ENCODE data around the gene NUP210. TPM values are rescaled to one million over a fixed set of nuclear protein-coding genes. Genes with fewer than 3 reads are reported as not detected.

NUP210 gene
- total RNA-seq, 2 experiments from 2014 or later, result 127 to 131 TPM

DNA sequence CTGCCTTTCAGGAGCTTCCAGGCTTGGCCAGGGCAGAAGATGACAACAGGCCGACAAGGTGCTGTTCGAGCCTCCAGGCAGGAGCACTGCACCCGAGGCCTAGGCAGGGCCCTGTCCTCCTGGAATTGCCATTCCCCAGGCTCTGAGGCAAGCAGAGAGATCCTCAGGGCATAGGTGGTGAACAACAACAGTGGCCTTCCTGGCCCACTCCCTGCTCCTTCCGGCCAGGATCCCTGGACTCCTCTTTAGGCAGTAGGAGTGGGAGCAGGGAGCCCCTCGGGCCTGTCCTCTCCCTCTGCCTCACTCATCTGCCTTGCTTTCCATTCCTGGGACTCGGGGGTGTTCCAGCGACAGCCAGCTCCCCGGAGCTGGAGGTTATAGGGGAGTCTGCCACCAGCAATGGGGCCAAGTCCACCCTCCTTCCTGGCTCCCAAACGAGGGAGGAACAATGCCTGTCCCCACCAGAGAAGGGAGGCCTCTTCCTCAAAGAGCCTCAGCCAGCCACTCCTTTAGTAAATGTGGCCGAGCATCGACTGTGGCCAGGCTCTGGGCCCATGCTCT is 135.0 kb downstream of the NUP210 start:
- H3K4me3 Mint-ChIP-seq, result no peak overlapping the region

DNA sequence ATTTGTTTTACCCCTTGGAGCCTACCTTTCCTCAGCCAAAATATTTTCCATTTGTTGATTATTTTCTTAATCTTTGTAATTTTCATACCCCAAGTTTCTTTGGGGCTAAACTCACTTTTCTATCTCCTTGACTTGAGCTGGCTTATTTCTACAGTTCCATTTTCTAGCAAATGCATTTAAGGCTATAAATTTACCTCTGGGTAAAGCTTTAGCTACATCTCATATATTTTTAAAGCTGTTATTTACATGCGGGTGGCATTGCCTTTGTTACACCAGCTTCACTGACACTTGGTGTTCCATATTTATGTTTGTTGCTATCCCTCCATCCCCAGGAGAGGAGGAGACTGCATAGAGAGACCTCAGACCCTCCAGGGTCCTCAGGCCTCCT is 136.3 kb downstream of the NUP210 start:
- Mint-ChIP-seq H3K9me3 (peaks cover 16% of the 10 kb centered on the region), H3K27ac (no peak overlapping the region), H3K4me1 (peaks cover 2% of the 10 kb centered on the region), H3K4me3 (no peak overlapping the region), H3K36me3 (peaks cover 10% of the 10 kb centered on the region), H3K27me3 (peaks cover 52% of the 10 kb centered on the region)
- no peak for DNase-seq

More for the DNA sequence above, 135.0 kb downstream of the NUP210 start:
- Mint-ChIP-seq H3K4me1 (peaks cover 2% of the 10 kb centered on the region), H3K27ac (no peak overlapping the region), H3K27me3 (peaks cover 47% of the 10 kb centered on the region), H3K9me3 (peaks cover 16% of the 10 kb centered on the region), H3K36me3 (peaks cover 10% of the 10 kb centered on the region)
- DNase-seq, result no peak

DNA sequence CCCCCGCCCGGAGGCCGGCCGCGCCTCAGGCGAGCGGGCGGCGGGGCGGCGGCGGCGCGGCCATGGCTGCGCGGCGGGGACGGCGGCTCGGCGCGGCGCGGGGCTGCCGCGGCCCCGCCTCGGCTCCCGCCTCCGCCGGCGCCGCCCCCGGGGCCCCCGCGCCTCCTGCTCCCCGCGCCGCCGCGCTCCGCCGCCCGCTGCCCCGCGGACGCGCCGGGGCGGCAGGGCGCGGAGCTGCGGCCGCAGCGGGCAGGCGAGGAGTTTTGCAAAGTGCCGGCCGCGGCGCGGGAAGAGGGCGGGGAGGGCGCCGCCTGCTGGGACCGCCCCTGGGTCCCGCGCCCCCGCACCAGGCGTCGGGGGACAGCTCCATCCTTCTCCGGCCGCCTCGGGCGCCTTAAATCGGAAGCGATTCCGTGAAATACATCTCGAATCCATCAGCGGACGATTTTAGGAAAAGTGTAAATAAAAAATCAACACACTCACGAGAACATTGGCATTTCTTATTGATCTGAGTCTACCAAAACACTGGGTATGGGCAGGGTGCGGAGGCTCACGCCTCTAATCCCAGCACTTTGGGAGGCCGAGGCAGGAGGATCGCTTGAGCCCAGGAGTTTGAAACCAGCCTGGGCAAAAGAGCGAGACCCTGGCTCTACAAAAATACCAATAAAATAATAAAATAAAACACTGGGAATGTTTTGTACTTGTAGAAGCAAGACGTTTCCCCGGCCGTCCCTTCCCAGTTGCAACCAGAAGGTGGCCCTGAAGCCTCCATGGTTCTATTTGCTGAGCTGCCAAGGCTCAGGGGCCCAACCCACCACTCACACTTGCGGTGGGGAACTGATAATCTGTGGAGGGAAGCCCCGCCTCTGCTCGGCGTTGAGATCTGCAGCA is 136.9 kb downstream of the NUP210 start:
- peak; percentile 41 for DNase-seq
- H3K27ac Mint-ChIP-seq, result no peak overlapping the region
- H3K4me1 Mint-ChIP-seq, result peaks cover 2% of the 10 kb centered on the region
- H3K9me3 Mint-ChIP-seq, result peaks cover 16% of the 10 kb centered on the region
- peaks cover 52% of the 10 kb centered on the region for H3K27me3 Mint-ChIP-seq
- peak overlapping the region; percentile 62 for H3K4me3 Mint-ChIP-seq
- H3K36me3 Mint-ChIP-seq, result peaks cover 10% of the 10 kb centered on the region

DNA sequence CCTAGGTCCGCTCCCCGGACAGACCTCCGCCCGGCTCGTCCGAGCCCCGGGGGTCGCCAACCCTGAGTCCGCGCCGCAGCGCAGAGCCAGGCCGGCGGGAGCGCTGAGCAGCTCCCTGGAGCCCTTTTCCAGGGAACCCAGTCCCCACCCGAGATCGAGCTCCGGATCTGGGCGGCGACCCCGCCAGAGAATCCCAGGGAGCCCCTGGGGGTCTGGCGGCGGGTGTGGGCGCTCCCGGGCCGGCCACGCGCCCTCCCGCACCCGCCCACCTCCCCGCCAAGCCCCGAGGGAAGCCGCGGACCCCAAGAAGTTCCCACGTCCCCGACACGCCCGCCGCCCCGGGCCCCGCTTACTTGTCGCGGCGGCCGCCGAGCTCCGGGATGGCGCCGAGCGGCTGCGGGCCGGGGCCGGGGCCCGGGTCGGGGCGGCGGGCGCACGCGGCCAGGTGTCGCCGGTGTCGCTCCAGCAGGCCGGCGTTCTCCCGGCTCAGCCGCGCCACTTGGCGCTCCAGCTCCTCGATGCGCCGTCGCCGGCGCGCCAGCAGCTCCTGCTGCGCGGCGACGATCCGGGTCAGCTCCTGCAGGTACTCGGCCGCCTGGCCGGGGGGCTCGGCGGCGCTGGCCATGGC is 137.7 kb downstream of the NUP210 start:
- H3K4me3 Mint-ChIP-seq, result no peak overlapping the region
- peaks cover 54% of the 10 kb centered on the region for H3K27me3 Mint-ChIP-seq
- no peak overlapping the region for H3K27ac Mint-ChIP-seq
- peaks cover 2% of the 10 kb centered on the region for H3K4me1 Mint-ChIP-seq
- peak; percentile 29 for DNase-seq
- peaks cover 16% of the 10 kb centered on the region for H3K9me3 Mint-ChIP-seq
- peaks cover 10% of the 10 kb centered on the region for H3K36me3 Mint-ChIP-seq

DNA sequence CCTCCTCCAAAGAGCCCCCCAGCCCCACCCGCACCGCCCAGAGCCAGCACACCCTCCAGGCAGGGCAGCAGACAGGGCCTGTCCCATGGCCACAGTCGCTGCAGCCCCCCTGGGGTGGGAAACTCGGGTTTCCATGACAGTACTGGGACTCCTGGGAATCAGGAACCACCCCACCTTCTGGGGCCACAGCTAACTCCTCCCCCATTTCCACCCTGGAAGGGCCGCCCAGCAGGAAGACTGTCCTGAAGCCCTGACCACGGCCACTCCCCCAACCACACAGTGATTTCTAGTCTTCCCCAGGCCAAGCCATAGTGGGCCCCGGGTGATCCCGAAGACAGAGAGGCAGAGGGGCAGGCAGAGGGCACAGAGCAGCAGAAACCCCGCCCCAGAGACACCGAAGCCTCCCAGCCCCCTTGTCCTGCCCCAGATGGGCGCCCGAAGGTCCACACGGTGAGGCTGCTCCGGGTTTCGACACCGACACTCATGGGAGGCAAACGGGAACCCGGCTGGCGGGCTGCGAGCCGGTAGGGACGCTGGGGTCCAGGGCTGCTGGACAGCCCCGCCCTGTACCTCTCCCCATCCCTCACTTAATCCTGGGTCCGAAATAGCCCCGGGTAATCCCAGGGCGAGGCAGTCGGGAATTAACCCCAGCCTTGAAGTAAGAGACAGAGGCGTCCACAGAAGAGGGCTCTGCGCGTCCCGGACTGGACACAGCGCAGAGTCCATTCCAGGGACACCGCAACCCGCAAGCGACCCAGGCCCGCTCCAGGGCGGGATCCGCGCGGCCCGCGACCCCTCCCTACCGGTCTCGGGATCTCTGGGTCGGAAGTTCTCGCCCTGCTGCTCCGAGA is 138.4 kb downstream of the NUP210 start:
- DNase-seq, result no peak
- Mint-ChIP-seq H3K9me3 (peaks cover 15% of the 10 kb centered on the region), H3K4me1 (peaks cover 2% of the 10 kb centered on the region), H3K27ac (no peak overlapping the region), H3K36me3 (peaks cover 10% of the 10 kb centered on the region), H3K27me3 (peaks cover 58% of the 10 kb centered on the region), H3K4me3 (peak overlapping the region; percentile 55)

DNA sequence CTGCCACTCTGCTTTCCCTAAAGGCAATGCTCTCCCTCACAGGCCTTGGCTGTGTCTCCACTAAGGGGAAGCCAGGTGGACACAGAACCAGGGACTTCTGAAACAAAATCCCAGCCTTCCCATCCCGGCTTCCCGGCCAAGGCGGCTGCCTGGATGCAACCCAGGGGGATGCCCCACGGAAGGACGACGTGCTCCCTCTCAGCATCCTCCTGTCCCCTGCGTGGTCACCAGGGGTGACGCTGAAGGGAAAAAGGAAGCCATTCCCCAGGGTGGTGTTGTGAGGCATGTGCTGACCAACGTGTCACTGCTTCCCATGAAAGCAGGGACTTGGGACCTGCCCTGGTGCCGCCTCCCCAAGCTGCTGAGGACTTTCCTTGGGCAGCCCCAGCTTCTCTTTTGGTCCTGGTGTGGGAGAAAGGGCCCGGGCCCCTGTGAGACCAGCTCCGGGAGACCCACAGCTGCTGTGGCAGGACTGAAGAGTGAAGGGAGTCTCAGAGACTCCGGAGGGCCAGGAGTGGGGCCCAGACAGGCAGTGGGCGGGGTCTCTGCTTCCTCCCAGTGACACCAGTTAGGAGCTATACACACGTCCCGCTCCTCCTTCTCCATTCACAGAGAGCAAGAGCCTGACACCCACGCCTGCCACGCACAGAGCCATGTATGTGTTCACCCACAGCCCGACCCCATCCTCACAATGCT is 139.2 kb downstream of the NUP210 start:
- H3K36me3 Mint-ChIP-seq, result peaks cover 10% of the 10 kb centered on the region
- peaks cover 2% of the 10 kb centered on the region for H3K4me1 Mint-ChIP-seq
- no peak overlapping the region for H3K4me3 Mint-ChIP-seq
- peaks cover 10% of the 10 kb centered on the region for H3K9me3 Mint-ChIP-seq
- peaks cover 52% of the 10 kb centered on the region for H3K27me3 Mint-ChIP-seq
- DNase-seq, result no peak
- no peak overlapping the region for H3K27ac Mint-ChIP-seq

DNA sequence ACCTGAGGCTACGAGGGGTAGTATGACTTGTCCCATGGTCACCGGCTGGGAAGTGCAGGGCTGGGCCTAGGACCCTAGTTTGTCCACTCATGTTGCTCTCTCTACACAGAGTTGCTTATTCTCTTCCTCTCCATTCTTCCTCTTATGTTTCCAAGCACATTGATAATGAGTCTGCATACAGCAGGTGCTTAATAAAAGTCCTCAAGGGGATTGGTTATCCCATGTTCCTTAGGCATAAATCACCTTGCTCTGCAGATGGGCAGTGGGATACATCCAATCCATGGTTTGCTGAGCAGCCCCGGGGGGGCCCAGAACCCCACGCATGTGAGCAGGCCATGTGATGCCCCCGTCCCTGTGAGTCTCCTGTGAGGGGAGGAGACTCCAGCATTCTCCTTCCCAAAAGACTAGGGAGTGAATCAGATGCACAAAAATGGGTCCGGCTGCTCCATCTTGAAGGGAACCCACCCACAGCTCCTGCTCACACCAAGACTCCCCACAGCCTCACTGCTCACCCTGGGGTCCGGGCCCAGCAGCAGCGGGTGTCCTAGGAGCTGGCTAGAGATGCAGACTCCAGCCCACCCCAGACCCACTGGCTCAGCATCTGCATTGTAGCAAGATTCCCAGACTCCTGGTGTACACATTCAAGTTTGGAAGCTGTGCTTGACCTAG is 139.9 kb downstream of the NUP210 start:
- Mint-ChIP-seq H3K27me3 (peaks cover 48% of the 10 kb centered on the region), H3K27ac (no peak overlapping the region), H3K9me3 (peaks cover 10% of the 10 kb centered on the region), H3K4me3 (no peak overlapping the region), H3K36me3 (peaks cover 10% of the 10 kb centered on the region), H3K4me1 (peaks cover 2% of the 10 kb centered on the region)
- no peak for DNase-seq

DNA sequence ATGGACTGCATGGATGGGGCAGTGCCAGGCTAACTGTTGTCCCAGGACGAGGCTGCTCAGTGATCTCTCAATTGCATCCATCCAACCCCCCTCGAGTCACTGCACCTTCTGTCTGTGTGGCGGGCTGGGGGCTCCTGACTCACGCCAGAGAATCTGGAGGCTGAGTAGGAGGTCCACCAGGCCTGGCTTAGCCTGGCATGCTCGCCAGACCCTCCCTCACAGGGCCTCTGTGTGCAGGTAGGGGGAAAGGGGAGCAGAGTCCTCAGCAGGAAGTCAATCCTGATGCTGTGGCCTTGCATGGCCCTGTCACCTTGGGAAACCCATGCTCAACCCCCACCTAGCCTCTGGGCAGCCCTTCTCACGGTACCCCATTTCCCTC is 140.6 kb downstream of the NUP210 start:
- no peak for DNase-seq
- peaks cover 8% of the 10 kb centered on the region for H3K36me3 Mint-ChIP-seq
- peaks cover 44% of the 10 kb centered on the region for H3K27me3 Mint-ChIP-seq
- peaks cover 10% of the 10 kb centered on the region for H3K9me3 Mint-ChIP-seq
- H3K27ac Mint-ChIP-seq, result no peak overlapping the region
- H3K4me3 Mint-ChIP-seq, result no peak overlapping the region
- peaks cover 2% of the 10 kb centered on the region for H3K4me1 Mint-ChIP-seq

DNA sequence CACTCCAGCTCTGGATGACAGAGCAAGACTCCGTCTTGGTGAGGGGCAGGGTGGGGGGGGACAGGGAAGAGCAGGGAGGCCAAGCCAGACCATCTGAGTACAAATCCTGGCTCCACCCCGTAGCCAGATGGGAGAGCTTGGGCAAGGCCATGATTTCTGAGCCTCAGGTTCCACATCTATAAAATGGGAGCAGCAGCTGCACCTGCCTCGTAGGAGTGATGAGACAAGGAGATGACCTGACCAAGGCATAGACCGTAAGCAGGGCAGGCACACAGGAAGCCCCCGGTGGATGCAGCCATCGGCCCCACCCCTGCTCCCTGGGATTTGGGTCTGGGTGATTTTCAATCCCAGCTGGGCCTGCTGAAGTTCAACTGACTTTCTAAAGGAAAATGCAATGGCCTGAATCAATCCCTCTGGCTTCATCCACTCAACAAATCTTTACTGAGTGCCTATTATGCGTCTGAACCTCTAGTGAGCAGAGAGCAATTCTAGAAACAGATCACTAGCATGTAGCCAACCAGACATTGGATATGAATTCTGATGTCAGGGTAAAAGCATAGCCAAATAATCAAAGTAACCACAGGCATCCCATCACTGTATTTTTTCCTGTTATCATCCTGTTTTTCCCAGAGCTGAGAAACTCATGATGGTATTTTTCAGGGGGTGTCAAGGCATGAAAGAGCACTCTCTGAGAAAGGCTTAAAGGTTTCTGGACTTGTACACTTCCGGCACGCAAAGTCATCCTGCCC is 141.2 kb downstream of the NUP210 start:
- no peak for DNase-seq
- Mint-ChIP-seq H3K9me3 (peaks cover 4% of the 10 kb centered on the region), H3K27ac (no peak overlapping the region), H3K4me3 (no peak overlapping the region), H3K27me3 (peaks cover 38% of the 10 kb centered on the region), H3K36me3 (peaks cover 2% of the 10 kb centered on the region), H3K4me1 (peaks cover 2% of the 10 kb centered on the region)

DNA sequence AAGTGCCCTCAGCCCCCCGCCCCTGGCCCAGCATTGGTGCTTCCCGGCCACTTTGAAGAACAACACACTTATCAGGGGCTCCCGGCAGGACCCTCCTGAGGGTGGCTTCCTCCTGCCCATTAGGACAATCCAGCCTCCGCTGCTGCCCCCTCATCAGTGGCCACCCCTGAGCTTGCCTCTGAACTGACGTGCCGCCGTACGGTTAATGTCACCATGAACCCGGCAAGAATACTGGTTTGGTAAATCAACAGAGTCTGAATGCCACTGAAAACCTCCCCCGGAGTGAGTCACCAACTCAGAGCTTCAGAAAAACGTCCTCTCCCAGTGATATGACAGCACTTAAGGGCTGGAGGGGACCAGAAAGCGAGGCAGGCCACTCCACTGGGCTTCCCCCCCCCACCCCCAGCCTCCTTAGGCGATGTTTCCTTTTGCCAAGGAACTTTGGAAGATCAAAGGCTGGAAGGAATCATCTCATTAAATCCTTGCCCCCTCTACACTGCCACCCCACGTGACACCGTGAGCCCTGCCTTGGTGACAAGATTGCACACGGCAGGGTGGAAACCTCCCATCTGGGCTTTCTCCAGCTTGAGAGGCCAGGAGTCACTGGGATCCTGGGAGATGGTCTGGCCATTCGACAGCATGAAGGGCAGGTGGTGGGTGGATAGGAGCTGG is 142.1 kb downstream of the NUP210 start:
- Mint-ChIP-seq H3K27me3 (peaks cover 29% of the 10 kb centered on the region), H3K4me3 (no peak overlapping the region), H3K36me3 (no peaks in the 10 kb centered on the region), H3K4me1 (peaks cover 2% of the 10 kb centered on the region), H3K9me3 (no peaks in the 10 kb centered on the region), H3K27ac (no peak overlapping the region)
- DNase-seq, result no peak

DNA sequence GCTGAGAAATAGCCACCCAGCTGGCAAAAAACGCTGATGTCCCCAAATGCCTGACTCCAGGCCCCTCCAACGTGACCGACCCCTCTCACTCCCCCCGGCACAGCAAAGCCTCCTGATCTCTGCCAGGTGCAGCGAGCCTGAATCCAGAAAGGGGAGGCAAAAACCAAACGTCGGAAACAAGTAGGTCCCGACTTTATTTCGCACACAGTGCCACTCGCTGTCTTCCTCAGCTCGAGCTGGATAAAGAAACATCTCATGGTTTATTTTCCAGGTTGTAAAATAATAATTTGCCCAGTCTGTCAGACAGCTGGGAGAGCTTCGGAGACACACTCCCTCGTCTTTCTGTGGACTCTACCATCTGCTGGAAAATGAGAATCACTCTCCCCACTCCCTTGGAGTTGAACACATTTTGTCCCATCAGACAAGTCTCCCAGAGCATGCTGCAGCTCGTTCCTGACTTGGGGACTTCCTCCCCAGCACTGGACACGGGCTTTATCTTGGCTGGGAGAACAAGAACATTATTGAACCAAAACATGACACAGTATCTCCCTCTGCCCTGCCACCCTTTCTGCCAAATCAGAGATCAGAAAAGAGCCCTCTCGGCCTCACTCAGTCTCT is 142.8 kb downstream of the NUP210 start:
- H3K4me1 Mint-ChIP-seq, result peaks cover 2% of the 10 kb centered on the region
- DNase-seq, result no peak
- H3K27me3 Mint-ChIP-seq, result peaks cover 29% of the 10 kb centered on the region
- no peaks in the 10 kb centered on the region for H3K36me3 Mint-ChIP-seq
- no peaks in the 10 kb centered on the region for H3K9me3 Mint-ChIP-seq
- H3K4me3 Mint-ChIP-seq, result no peak overlapping the region
- H3K27ac Mint-ChIP-seq, result no peak overlapping the region

DNA sequence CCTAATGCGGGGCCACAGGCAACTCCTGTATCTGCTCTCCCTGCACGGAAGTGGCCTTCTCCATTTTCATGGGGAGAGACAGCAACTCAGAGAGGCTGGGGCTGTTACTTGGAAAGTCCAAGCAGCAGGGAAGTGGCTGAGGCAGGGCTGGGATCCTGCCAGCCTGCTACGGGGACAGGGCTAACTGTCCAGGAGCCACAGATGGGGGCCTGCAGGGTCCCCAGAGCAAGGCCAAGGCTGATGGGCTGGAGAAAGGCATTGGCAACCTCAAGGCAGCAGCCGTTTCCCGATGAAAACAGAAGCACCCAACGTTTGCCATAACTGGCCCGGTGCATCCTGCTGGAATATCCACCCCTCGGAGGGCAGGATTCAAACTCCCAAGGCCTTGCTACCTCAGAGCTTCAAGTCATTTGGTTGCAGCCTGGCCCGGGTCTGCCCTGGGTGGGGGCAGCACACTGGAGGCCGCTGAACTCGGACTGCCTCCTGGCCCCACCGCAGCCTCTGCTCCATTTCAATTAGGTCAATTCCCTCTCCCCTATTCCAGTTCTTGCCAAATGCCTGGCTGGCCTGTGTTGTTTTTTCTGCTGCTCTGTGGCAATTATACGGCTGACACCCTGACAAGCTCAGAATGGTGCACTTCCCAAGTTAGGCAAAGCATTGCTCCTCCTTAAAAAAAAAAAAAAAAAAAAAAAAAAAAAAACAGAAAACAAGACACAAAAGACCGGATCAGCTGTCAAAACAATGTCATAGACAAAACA is 143.5 kb downstream of the NUP210 start:
- peaks cover 1% of the 10 kb centered on the region for H3K4me1 Mint-ChIP-seq
- H3K4me3 Mint-ChIP-seq, result no peak overlapping the region
- H3K9me3 Mint-ChIP-seq, result no peaks in the 10 kb centered on the region
- H3K36me3 Mint-ChIP-seq, result no peaks in the 10 kb centered on the region
- DNase-seq, result no peak
- H3K27ac Mint-ChIP-seq, result no peak overlapping the region
- peaks cover 24% of the 10 kb centered on the region for H3K27me3 Mint-ChIP-seq

All from activated naive CD8-positive, alpha-beta T cell treated with anti-CD3 and anti-CD28 coated beads for 36 hours (primary cell).